Astrocyte of the spinal cord (primary cell): ENCODE results near the gene CD40.

Source experiments
- DNase-seq: peaks from one replicate; pipeline ENCODE4 v3.0.0; 2011; ENCODE audit warnings: low read depth, low spot score
- H3K4me3 ChIP-seq: 2 replicates; pipeline ENCODE4 v1.5.1; 2011; ENCODE audit warnings: low read depth, mild to moderate bottlenecking, low read length, moderate library complexity
- CTCF ChIP-seq: IDR thresholded peaks from 2 replicates; pipeline ENCODE4 v1.5.1; 2012; ENCODE audit warnings: low read depth, mild to moderate bottlenecking, low read length, inconsistent platforms
- in situ Hi-C: cut with HindIII; loops from 2 replicates; pipeline ENCODE4 v1.10.0; 2017; ENCODE audit warnings: low sequenced_read_pairs

Gene CD40

GRCh38 chr20:46152824-46153586, 34.9 kb downstream of the CD40 start:
- no peak for DNase-seq
- no peak for TF ChIP-seq CTCF
- in situ Hi-C loops, result no loop called here
- no peak overlapping the region for H3K4me3 ChIP-seq

GRCh38 chr20:46154305-46154704, 36.2 kb downstream of the CD40 start:
- no peak overlapping the region for H3K4me3 ChIP-seq
- no peak for DNase-seq
- in situ Hi-C loops, result no loop called here
- TF ChIP-seq CTCF, result no peak

- TF ChIP-seq CTCF, result no peak
- no peak overlapping the region for H3K4me3 ChIP-seq
- in situ Hi-C loops, result no loop called here
- no peak for DNase-seq
Observed at GRCh38 chr20:46154796-46155195, 36.7 kb downstream of the CD40 start.

GRCh38 chr20:46156065-46156464, 38.0 kb downstream of the CD40 start:
- TF ChIP-seq CTCF, result no peak
- H3K4me3 ChIP-seq, result no peak overlapping the region
- DNase-seq, result no peak
- in situ Hi-C loops, result no loop called here

GRCh38 chr20:46157076-46157592, 39.0 kb downstream of the CD40 start:
- DNase-seq, result no peak
- no peak overlapping the region for H3K4me3 ChIP-seq
- in situ Hi-C loops, result no loop called here
- TF ChIP-seq CTCF, result no peak

GRCh38 chr20:46157625-46158024, 39.5 kb downstream of the CD40 start:
- in situ Hi-C loops, result no loop called here
- no peak for TF ChIP-seq CTCF
- no peak overlapping the region for H3K4me3 ChIP-seq
- DNase-seq, result no peak
